ENCODE results near the gene CRACDL.

The CRACDL gene

GRCh38 chr2:98894331-98895000, 41.6 kb downstream of the CRACDL start:
- TF ChIP-seq REST (IDR thresholded peaks at IDR 0.05; ENCODE audit: insufficient read depth in 1 of 2, low read depth in 2 of 2, low read length in 2 of 2) (no peak), POLR2AphosphoS5 (IDR thresholded peaks at IDR 0.05; ENCODE audit: low read depth, low read length) (no peak), SIN3A (IDR thresholded peaks at IDR 0.05; ENCODE audit: borderline replicate concordance, insufficient read depth, low read length) (no peak), TAF1 (IDR thresholded peaks at IDR 0.05; ENCODE audit: borderline replicate concordance, insufficient read depth, low read length) (no peak), FOXP2 (optimal IDR thresholded peaks at IDR 0.05; ENCODE audit: borderline replicate concordance, extremely low read depth, extremely low read length, insufficient read depth) (no peak)

- no peak for TF ChIP-seq POLR2AphosphoS5 (IDR thresholded peaks at IDR 0.05; ENCODE audit: low read depth, low read length)
- no peak for TF ChIP-seq SIN3A (IDR thresholded peaks at IDR 0.05; ENCODE audit: borderline replicate concordance, insufficient read depth, low read length)
- no peak for TF ChIP-seq FOXP2 (optimal IDR thresholded peaks at IDR 0.05; ENCODE audit: borderline replicate concordance, extremely low read depth, extremely low read length, insufficient read depth)
- no peak for TF ChIP-seq REST (IDR thresholded peaks at IDR 0.05; ENCODE audit: insufficient read depth in 1 of 2, low read depth in 2 of 2, low read length in 2 of 2)
- no peak for TF ChIP-seq TAF1 (IDR thresholded peaks at IDR 0.05; ENCODE audit: borderline replicate concordance, insufficient read depth, low read length)
Measured at GRCh38 chr2:98893911-98894321, 42.1 kb downstream of the CRACDL start.

DNA sequence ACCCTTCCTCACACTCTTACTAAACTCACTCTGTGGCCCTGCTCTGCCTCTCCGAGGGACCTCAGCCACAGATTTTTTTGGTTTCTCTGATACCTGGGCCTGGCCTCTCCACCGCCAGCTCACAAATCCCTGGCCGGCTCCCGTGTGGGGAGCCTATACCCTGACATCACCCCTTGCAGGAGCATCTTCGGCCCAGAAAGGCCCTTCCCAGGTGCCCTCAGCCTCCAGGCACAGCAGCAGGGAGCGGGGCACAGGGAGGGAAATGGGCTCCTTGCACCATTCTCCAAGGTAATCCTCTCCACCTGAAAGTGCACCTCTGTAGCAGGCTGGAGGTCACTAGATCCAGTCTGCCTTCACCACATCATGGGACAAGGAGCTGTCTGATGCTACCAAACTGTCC, 43.2 kb downstream of the CRACDL start:
- TF ChIP-seq SIN3A (IDR thresholded peaks at IDR 0.05; ENCODE audit: borderline replicate concordance, insufficient read depth, low read length) (no peak), FOXP2 (optimal IDR thresholded peaks at IDR 0.05; ENCODE audit: borderline replicate concordance, extremely low read depth, extremely low read length, insufficient read depth) (no peak)

- TF ChIP-seq TAF1 (IDR thresholded peaks at IDR 0.05; ENCODE audit: borderline replicate concordance, insufficient read depth, low read length): no peak
- TF ChIP-seq POLR2AphosphoS5 (IDR thresholded peaks at IDR 0.05; ENCODE audit: low read depth, low read length): no peak
- TF ChIP-seq REST (IDR thresholded peaks at IDR 0.05; ENCODE audit: insufficient read depth in 1 of 2, low read depth in 2 of 2, low read length in 2 of 2): no peak
- TF ChIP-seq FOXP2 (optimal IDR thresholded peaks at IDR 0.05; ENCODE audit: borderline replicate concordance, extremely low read depth, extremely low read length, insufficient read depth): no peak
- no peak for TF ChIP-seq SIN3A (IDR thresholded peaks at IDR 0.05; ENCODE audit: borderline replicate concordance, insufficient read depth, low read length)
Measured at GRCh38 chr2:98891591-98891990, 44.4 kb downstream of the CRACDL start.

DNA sequence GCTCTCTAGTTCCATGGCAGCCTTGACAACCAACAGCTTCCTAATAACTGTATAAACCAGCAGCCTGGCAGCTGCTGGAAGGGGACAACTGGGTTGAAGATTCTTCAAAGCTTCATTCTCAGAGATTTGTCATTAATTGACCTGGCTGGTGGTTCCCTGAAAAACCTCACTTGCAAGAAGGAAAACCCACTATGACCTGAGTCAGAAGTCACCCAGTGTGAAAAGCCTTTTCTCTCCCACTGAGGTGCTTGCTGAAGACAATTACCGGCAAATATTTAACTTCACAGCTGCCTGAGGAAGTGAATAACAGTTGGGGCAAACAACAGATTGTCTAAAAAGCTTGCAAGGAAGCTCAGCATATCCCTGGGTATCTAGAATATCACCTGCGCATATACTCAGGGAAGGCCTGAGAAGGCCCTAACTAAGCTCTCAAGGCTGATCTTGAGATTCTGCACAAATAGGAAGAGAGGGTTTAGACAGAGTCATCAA, 49.9 kb downstream of the CRACDL start:
- TF ChIP-seq REST (IDR thresholded peaks at IDR 0.05; ENCODE audit: insufficient read depth in 1 of 2, low read depth in 2 of 2, low read length in 2 of 2) (no peak), TAF1 (IDR thresholded peaks at IDR 0.05; ENCODE audit: borderline replicate concordance, insufficient read depth, low read length) (no peak), FOXP2 (optimal IDR thresholded peaks at IDR 0.05; ENCODE audit: borderline replicate concordance, extremely low read depth, extremely low read length, insufficient read depth) (no peak), SIN3A (IDR thresholded peaks at IDR 0.05; ENCODE audit: borderline replicate concordance, insufficient read depth, low read length) (no peak), POLR2AphosphoS5 (IDR thresholded peaks at IDR 0.05; ENCODE audit: low read depth, low read length) (no peak)
